C1 segment of cervical spinal cord (tissue), 14 donors: ENCODE results near the gene PRSS56.

Experiments used
- DNase-seq, 14 donors: peaks; one replicate each; lab custom pipeline; 2025; lab: John Stamatoyannopoulos, UW

Gene PRSS56

GRCh38 chr2:232519581-232520438, at the start of gene PRSS56:
TSS of gene PRSS56 (plus strand) at chr2:232520388. CDS start at chr2:232520599, 211 bp downstream.
- DNase-seq: no peak

- no peak for DNase-seq
Observed at GRCh38 chr2:232473467-232473890, 46.7 kb upstream of the PRSS56 start.

GRCh38 chr2:232476045-232476444, 44.1 kb upstream of the PRSS56 start:
- no peak for DNase-seq

GRCh38 chr2:232476791-232477190, 43.4 kb upstream of the PRSS56 start:
- no peak for DNase-seq

- no peak for DNase-seq
Observed at GRCh38 chr2:232477751-232478510, 42.3 kb upstream of the PRSS56 start.

GRCh38 chr2:232478571-232479340, 41.4 kb upstream of the PRSS56 start:
- DNase-seq: no peak

- DNase-seq: no peak
Observed at GRCh38 chr2:232479341-232480200, 40.6 kb upstream of the PRSS56 start.

- no peak for DNase-seq
Observed at GRCh38 chr2:232480201-232481190, 39.7 kb upstream of the PRSS56 start.

GRCh38 chr2:232481322-232482140, 38.7 kb upstream of the PRSS56 start:
- no peak for DNase-seq

GRCh38 chr2:232482301-232483238, 37.6 kb upstream of the PRSS56 start:
- no peak for DNase-seq

- no peak for DNase-seq
Observed at GRCh38 chr2:232483311-232483922, 36.8 kb upstream of the PRSS56 start.

- no peak for DNase-seq
Observed at GRCh38 chr2:232483923-232484627, 36.1 kb upstream of the PRSS56 start.

GRCh38 chr2:232484628-232485347, 35.4 kb upstream of the PRSS56 start:
- no peak for DNase-seq

- no peak for DNase-seq
Observed at GRCh38 chr2:232485348-232485756, 34.8 kb upstream of the PRSS56 start.

GRCh38 chr2:232485757-232486557, 34.2 kb upstream of the PRSS56 start:
- no peak for DNase-seq
